Fibroblast of skin of back (primary cell): ENCODE data around the gene OR8J3. TPM values are rescaled to one million over a fixed set of nuclear protein-coding genes. Genes with fewer than 3 reads are reported as not detected.
"Not testable (repeated sequence)": the region's sequence is repeated elsewhere in the genome, so short reads cannot be mapped to it uniquely, and the experiment has no call there.

Experiments used
- DNase-seq: peaks from one replicate; pipeline ENCODE4 v3.0.0-alpha.2; 2013
- polyA plus RNA-seq, 2 experiments: library from polyadenylated mRNA; unstranded; fragments of 120-200 nt; gene quantifications; one replicate each; pipeline ENCODE4 v1.2.1, GENCODE V29; 2013; ENCODE audit not compliant: insufficient read length in 2 of 2

OR8J3 gene, protein sequence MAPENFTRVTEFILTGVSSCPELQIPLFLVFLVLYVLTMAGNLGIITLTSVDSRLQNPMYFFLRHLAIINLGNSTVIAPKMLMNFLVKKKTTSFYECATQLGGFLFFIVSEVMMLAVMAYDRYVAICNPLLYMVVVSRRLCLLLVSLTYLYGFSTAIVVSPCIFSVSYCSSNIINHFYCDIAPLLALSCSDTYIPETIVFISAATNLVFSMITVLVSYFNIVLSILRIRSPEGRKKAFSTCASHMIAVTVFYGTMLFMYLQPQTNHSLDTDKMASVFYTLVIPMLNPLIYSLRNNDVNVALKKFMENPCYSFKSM
- polyA plus RNA-seq (2013, experiment 1 of 2; ENCODE audit: insufficient read length), result not detected
- polyA plus RNA-seq (2013, experiment 2 of 2; ENCODE audit: insufficient read length), result not detected

DNA sequence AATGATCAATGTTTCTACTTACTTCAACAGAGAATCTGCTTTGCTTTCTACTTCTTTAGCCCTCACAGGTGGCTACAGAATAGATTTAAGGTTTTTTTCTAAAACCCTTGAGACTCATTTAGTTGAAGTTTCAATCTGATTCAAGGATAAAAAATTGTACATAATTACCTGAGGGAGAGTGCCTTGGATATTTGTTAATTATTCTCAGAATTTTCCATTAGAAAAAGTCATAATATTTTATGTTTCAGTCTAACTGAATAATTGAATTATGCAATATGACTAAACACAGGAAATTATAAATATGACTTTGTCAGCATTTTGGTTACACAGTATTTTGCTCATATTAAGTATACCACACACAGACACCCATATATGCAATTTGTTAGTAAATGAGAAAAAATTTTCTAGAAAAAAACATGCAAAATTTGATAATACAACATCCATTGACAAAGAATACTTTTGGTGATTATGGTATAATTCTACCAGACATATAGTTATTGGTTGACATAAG, at the start of gene OR8J3:
OR8J3 (minus strand) TSS at position 51 of the 511 bp plus-strand sequence. CDS start 2,483 bp downstream, outside the sequence.
- DNase-seq, result no peak

GRCh38 chr11:56188602-56189001, 48.6 kb upstream of the OR8J3 start:
- no peak for DNase-seq

DNA sequence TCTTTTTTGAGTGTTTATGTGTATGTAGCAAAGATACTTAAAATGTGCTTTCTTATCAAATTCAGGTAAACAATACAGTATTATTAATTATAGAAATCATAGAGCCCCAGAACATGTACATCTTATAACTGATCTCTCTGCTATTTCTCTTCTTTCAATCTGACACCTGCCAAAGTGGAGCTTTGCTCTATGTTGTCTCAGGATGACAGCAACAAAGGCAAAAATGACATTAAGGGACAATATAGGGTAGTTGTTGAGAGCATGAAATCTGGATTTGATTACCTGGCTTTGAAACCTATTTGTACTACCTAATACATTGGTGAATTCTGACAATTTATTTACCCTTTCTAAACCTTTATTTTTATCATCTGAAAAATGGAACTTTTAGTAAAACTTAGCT, 43.5 kb upstream of the OR8J3 start:
- no peak for DNase-seq

DNA sequence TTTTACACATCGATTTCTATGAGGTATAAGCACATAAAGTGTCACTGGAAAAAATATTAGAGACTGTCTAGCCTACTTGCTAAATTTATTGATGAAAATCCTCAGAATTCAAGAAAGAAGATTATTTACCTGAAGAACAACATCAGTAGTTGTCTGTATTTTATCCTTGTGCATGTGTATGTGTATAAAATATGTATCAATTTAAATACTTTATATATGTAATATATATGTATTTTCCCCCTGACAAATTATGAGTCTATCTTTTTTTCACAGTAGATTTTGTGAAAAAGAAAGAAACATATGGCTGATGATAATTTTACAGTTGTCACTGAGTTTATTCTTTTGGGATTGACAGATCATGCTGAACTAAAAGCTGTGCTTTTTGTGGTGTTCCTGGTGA, 36.3 kb upstream of the OR8J3 start, which contains the start of gene OR5J2:
OR5J2 (plus strand) TSS at position 301 of the 400 bp plus-strand sequence; CDS start at position 301, 0 bp downstream.
- no peak for DNase-seq

GRCh38 chr11:56172256-56172830, 32.3 kb upstream of the OR8J3 start:
- no peak for DNase-seq

DNA sequence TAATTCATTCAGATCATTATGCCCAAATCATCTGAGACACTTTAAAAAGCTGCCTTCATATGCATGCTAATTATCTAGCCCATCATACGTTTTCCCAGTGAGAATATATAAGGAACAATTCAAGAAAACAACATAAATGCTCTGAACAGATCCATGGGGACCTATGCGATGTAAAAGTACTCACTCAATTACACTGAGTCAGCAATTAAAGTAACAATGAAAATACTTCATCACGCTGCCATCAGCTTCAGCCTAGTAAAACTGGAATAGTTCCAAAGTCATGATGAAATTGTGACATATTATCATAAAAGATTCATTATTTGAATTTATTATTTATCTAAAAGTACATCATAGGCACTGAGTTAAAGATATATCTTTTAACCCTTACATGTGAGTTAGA, 23.8 kb upstream of the OR8J3 start:
- no peak for DNase-seq

GRCh38 chr11:56160217-56160616, 20.2 kb upstream of the OR8J3 start, which contains the start of gene OR8K5:
Gene OR8K5, minus strand, starts transcription at chr11:56160317. Its CDS starts 0 bp downstream, at chr11:56160317.
- no peak for DNase-seq

DNA sequence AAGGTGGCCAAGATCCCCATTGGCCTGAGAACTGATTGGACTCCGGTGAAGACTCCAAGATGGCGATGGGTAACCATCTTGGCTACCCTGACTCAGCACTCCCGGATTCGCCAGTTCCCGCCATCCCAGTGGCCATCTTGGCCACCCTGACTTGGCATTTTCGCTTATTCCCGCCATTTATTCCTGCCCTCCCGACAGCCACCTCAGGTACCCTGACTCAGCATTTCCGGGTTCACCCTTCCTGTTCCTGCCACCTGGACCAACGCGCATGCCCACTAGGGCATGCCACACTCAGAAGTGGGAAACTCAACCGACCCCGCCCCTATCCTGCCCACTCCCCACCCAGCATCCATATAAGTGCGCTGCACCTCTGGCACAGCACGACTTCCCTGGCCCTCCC, 12.3 kb upstream of the OR8J3 start:
- no peak for DNase-seq

GRCh38 chr11:56151376-56151775, 11.4 kb upstream of the OR8J3 start:
- no peak for DNase-seq

DNA sequence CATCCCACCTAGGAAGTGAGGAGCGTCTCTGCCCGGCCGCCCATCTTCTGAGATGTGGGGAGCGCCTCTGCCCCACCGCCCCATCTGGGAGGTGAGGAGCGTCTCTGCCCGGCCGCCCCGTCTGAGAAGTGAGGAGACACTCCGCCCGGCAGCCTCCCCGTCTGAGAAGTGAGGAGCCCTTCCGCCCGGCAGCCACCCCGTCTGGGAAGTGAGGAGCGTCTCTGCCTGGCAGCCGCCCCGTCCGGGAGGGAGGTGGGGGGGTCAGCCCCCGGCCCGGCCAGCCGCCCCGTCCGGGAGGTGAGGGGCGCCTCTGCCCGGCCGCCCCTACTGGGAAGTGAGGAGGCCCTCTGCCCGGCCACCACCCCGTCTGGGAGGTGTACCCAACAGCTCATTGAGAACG, 3.7 kb upstream of the OR8J3 start:
- DNase-seq, result not testable (repeated sequence)

DNA sequence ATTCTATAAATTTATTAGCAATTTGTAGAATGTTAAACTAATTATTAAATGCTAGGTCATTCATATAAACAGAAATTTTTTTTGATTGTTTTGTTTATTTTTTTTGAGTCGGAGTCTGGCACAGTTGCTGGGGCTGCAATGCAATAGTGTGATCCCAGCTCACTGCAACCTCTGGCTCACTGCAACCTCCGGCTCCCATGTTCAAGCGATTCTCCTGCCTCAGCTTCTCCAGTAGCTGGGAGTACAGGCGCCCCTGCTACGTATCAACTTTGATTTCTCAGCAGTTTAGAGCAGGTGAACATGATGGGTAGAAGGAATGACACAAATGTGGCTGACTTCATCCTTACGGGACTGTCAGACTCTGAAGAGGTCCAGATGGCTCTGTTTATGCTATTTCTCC, 17.9 kb downstream of the OR8J3 start, which contains the start of gene OR8H3:
OR8H3 (plus strand) TSS at position 301 of the 400 bp plus-strand sequence; CDS start at position 301, 0 bp downstream.
- no peak for DNase-seq

GRCh38 chr11:56103210-56103737, 36.7 kb downstream of the OR8J3 start, which contains the start of gene OR8H2:
Gene OR8H2, plus strand, starts transcription at chr11:56103687. Its CDS starts 1,356 bp downstream, at chr11:56105043.
- no peak for DNase-seq

DNA sequence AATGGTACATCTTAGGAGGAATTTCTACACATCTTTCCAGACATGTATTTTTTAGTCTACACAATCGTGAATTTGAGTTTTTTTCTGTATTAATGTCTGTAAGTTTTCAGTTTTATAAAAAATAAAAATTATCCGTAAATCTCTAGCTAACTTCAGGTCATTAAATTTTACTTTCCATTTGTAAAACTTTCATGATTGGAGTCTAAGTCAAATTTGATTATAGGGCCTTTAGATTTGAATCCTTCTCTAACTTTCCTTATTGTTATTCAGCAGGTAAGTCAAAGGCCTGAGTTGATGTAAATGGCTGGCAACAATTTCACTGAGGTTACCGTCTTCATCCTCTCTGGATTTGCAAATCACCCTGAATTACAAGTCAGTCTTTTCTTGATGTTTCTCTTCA, 47.0 kb downstream of the OR8J3 start, which contains the start of gene OR8I2:
OR8I2 (plus strand) TSS at position 301 of the 400 bp plus-strand sequence; CDS start at position 301, 0 bp downstream.
- no peak for DNase-seq

DNA sequence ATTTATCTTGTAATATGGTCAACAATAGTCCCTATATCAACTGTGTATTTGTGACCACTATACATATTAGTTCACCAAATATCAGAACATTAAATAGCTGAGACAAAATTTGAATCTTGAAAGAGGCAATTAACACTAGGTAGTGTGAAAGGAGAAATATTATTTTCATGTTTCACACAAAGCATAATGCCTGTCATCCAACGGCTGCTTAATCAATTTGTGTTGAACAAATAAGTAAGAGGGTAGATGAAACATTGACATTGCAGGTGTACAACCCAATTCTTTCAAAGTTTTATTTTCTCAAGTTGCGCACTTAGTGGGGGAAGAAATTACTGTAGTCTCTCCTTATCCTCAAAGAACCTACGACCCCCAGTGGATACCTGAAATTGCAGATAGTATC, 50.3 kb downstream of the OR8J3 start:
- no peak for DNase-seq
